CD4-positive, alpha-beta T cell treated with Interleukin-12 subunit alpha and Interleukin-12 subunit beta, for 1 hour (primary cell): Measurements from ENCODE around the gene ESR1.
"Not testable (repeated sequence)": the region's sequence is repeated elsewhere in the genome, so short reads cannot be mapped to it uniquely, and the experiment has no call there.

Source experiments
- DNase-seq: peaks from one replicate; pipeline ENCODE4 v3.0.0-alpha.2; 2020

The ESR1 gene

DNA sequence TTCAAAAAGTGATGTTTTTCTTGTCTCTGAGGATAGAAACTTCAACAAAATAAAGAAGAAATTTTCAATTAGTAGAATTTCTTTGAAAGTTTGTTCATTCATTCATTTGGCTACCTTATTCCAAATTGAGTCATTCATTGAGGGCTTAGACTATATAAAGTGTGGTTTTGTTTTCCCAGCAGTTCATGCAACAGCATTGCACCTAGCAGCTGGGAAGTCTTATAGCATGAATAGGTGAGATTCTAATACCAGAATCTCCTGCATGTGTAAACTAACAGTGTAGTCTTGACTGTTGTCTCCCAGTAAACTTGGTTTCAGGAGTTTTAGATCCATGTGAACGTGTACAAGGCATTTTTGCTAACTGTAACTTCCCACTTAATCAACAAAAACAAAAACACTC lies 7.1 kb downstream of the ESR1 start:
- DNase-seq, result no peak

DNA sequence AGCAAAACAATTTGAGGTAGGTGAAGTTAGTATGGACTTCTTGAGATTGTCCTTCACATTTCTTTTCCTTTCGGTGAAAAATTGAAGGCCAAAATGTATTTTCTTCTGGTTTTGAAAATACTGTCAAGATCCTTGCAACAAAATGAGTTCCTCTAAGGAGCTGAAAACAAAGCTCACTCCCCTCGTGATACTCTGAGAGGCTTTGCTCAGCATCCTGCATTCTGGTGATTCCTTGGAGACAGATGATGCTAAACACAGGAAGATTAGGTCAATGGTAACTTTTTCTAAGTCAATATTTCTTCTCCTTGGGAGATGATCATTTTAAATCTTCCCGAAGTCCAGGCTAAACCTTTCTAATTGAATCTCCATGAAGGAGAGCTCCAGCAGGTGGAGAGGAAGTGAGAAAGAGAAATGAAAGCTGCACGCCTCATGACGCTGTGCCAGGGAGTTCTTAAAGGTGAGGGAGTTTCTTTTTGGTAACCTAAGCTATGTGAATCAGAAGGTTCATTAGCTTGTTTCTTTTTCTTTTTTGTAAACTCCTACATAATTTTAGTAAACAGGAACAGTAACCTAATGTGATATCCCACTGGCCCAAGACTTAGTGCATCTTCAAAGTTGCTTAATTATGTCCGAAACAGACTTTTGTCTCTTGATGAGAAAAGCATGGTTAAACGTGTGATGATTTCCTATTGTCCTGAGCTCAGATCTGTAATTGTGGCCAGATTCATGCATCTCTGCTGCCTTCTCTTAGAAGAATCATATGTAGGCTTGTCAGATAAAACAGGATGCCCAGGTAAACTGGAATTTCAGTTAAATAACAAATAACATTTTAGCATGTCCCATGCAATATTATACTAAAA lies 15.0 kb downstream of the ESR1 start:
- no peak for DNase-seq

DNA sequence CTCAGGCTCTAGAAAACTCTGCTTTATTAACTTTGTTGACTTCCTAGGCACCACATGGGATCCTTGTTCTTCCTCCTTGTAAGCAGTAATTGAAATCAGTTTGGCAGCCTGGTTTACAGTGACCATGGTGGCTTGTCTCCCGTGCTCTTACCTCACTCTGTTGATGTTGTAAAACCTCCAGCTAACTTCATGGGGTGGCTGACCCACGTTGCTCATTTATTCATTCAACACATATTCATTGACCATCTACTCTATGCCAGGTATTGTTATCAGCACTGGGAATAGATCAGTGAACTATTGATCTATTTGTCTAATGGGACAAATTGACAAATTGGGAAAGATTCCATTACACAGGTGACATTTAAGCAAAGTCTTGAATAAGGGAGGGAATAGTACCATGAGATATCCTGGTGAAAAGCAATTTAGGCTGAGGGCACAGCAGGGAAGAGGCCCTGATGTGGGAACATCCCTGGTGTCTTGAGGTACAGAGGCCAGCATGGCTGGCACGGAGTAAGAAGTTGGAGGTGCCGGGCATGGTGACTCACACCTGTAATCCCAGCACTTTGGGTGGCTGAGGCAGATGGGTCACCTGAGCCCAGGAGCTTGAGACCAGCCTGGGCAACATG lies 19.1 kb downstream of the ESR1 start:
- DNase-seq, result no peak

DNA sequence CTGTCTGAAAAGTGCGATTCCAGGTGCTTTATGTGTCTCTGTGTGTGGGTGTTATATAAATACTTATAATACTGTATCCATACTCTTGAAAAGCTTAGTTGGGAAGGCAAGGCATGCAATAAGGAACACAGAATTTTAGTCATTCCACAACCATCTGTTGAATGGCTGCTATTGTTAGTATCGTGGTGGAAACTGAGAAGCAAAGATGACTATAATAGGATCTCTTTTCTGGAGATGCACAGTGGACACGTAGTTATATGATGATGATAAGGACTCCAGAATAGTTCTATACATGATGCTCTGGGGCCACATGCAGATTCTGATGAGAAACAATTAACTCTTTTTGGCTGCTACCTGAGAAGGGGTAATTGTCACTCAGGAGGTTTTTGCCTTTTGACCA lies 25.2 kb downstream of the ESR1 start:
- no peak for DNase-seq

DNA sequence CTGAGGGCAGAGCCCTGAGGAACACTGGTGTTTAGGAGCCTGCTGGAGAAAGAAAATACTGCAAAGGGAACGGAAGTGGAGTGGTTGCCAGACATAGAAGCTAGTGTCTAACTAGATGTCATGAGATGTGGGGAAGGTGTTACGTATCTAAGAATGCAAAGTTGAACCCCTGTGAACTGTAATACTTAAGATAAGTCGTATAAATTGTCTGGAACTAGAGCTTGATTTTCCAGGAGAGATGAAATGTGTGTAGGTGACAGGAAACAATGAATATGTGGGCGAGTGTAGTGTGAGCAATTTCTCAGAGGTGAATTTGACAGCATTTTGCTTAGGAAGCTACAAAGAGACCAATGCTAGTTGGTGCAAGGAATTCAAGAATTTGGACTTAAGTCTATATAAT lies 27.9 kb downstream of the ESR1 start:
- no peak for DNase-seq

DNA sequence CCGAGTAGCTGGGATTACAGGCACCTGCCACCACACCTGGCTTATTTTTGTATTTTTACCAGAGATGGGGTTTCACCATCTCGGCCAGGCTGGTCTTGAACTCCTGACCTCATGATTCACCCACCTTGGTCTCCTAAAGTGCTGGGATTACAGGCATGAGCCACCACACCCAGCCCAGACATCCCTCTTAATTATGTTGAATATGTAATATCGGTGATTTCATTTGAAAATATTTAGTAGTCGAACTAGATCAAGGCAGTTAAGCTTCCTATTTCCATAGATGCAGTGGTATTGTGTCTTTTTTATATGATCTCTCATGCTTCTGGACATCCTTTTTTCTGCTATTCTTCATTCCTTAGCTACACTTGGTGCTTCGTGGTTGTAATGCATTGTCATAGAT lies 29.7 kb downstream of the ESR1 start:
- no peak for DNase-seq

DNA sequence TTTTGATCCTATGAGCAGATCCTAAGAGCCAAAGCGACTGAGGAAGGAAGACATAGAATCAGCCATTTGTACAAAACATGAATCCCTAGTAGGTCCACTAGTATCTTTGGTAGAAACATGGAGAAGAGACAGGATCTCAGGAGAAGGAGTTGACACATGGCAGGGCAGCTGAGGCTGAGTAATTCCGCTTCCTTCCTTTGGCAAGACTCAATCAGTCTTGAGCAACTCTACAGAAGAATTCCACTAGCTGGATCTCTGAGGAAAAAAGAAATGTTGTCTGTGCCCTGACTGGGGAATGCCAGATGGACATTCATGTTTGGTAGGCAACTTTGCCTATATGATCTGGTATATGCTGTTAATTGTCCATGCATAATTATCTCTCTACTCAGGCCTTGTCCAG lies 35.3 kb downstream of the ESR1 start:
- DNase-seq, result no peak

DNA sequence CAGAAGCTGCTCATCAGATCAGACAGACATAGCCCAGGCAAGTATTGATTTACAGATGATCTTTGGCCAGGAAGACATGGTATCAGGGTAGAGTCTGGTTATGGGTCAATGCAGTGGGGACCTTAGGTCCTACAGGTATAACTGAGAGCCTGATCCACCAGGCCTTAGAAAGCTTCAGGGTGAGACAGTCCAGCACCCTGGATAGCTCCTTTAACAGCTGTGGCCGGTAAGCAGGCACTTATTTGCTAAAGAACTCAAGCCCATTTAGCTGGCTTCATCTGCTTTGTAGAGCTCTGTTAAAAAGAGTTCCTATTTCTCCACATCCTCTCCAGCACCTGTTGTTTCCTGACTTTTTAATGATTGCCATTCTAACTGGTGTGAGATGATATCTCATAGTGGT lies 39.6 kb downstream of the ESR1 start:
- DNase-seq, result no peak

DNA sequence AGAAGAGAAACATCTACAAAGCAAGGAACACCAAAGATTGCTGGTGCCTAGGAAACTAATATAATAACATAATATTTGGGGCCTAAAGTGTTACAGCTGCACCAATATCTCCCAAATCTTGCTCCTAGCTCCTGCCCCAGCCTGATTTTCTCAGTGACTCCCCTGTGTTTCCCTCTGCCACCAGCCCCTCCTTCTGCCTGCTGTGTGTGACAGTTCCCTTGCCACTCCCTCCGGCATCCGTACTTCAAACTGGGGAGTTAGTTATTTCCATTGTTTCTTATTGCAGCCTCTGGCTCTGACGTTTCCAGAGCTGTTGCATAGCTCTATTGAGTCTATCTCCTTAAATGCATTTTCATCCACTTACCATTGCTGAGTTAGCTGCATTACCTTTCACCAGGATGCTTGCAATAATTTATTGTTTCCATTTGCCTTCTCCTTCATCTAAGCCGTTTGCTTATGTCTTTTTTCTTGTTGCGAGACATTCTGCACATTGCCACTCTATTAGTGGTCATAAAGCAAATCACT lies 43.1 kb downstream of the ESR1 start:
- no peak for DNase-seq

DNA sequence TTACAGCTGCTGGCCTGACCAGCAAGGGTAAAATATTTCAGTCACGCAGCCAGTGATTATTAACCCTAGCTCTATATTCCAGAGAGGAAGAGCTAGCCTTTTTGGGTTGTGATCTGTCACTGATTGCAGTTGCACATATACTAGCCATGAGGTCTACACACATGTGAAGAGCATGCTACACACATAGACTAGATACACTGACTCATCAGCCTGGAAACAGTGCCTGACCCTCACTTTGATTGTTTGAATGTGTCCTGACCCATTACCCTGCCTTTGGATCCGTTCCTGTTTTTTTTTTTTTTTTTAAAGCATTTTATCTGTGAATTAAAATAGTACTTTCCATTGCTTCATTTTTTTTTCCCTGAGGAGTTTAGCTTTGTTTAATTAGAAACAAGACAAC lies 50.8 kb downstream of the ESR1 start:
- no peak for DNase-seq

DNA sequence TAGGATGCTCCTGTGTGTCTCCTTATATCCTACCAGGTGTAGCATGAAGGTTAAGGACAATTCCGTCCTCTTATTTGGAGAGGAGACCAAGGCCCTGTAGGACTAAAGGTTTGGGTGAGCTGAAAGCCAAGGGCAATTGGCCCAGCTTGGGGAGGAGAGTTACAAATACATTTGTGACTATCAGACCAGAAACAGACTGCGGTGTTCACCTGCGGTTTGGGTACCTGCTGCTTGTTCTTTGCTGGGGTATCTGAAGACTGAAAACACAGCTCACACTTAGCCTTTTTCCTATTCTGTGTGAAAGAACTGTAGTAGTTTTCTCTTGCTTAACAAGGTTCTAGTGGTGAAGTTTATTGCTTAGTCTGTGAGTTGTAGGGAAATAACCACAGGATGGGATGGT lies 55.0 kb downstream of the ESR1 start:
- DNase-seq, result no peak

DNA sequence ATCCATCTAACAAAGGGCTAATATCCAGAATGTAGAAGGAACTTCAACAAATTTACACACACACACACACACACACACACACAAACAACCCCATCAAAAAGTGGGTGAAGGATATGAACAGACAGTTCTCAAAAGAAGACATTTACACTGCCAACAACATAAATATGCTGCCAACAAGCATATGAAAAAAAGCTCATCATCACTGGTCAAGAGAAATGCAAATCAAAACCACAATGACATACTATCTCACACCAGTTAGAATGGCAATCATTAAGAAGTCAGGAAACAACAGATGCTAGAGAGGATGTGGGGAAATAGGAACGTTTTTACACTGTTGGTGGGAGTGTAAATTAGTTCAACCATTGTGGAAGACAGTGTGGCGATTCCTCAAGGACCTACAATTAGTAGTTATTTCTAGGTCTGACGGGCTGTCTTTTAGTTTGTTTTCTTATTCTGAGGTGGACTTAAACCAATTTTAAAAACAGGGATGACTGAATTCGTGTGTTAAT lies 59.9 kb downstream of the ESR1 start:
- DNase-seq, result not testable (repeated sequence)

DNA sequence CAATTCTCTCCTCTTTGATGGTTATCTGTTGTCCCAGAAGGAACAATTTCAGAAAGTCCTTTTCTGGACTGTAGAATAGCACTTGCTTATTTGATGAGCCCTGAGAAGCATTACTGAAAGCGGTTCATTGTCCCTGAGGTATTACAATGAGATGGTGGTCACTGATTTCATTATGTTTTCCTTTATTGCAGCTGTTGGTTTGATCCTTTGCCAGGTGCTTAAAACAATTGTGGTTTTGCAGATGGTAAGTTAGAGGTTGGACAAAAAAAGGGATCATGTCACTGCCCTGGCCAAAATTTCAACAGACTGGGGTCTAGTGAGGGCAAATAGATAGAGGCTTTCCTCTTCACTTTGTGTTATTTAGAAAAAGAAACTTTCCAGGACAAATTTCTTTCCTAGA lies 61.9 kb downstream of the ESR1 start:
- no peak for DNase-seq

DNA sequence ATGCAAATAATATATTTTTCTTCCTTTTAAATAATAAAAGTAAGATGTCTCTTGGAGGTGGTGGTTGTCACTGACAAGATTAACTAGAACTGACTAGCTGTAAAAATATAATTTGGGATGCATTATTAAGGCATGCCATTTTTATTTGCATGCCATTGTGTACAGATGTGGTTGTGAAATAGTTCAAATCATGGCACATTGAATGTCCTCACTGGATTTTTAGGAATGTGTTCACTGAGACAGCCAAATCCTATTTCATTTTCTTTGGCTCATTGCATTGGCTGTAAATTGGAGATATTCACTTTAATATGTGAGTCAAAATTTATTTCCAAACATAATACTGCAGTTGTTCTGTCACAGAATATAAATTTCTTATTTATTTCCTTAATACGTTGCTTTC lies 62.3 kb downstream of the ESR1 start:
- DNase-seq, result no peak

DNA sequence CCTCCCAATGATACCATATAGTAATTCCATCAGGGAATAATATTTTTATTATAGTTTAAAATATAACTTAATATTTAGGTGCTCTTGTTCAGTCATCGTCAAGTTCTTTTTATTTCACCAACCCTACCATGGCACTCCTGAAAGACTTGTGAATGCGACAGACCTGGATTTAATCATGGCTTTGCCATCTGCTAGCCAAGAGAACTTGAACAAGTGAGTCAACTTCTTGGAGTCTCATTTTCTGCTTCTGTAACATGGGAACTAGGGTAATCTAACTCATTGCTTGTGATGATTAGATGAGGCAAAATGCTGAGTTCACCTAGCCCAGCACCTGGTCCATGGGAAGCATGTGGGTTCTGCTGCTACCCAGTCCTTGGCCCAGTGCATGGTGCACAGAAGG lies 62.9 kb downstream of the ESR1 start:
- DNase-seq, result no peak

DNA sequence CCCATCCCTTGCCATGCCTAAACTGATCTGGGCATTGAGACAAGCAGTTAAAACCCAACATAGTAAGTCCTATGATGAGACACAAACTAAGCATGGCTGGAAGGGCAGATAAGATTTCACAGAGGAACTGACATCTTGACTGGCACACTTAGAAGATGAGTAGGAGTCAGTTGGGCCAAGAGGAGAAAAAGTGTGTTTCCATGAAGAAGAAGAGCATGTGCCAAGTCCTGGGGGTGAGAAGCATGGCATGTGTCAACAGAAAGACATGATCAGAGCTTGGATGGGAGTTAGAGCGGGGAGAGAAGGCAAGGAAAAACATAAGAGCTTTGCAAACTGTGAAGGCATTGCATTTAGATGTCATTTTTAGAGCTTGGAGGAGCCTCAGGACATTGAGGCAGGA lies 68.0 kb downstream of the ESR1 start:
- no peak for DNase-seq

DNA sequence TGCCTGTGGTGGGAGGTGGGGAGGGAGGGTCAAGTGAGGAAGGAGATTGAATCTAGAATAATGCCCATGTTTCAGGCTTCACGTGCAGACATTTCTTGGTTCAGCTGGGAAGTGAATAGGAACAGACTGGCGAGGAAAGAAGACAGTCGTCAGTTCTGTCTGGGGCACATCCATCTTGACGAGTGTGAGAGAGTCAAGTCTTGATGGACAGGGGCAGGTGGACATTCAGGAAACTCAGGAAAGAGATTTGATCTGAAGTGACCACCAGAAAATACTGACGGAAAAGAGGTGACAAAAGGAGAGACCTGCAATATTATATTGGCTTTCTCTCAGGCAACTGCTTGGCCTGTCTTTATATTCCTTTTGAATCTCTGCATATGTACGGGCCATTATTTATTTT lies 68.6 kb downstream of the ESR1 start:
- no peak for DNase-seq

DNA sequence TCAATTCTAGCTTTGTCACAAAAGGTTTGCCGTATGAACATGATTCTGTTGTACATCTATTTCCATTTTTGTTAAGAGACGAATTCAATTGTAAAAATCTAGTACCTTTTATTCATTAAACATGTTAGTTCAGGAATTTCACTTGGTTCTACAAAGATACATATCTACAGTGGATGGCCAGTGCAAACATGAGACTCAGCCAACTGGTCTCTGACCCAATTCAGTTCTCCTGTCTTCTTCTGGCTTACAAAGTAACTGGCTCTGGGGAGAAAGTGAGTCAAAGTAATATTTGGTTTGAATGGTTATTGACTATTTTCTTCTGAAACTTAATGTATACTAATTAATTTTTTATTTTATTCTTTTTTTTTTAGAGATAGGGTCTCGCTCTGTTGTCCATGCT lies 70.0 kb downstream of the ESR1 start:
- no peak for DNase-seq

DNA sequence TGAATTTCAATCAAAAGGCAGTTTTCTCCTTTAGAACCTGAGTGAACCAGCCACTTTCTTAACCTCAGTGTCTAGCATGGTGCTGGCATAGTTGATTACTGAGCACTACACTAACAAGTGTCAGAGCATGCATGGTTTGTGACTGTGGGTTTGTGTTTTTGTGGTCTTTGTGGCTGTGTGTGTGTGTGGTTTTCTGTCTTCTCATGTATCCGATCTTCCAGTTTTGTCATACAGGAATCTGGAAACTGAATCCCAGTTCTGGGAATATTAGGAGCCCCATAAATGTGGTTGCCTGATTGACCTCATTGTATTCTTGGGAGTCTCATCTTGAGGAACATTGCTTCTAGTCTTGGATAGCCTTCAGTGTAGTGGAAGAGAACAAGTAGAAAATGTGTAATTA lies 73.7 kb downstream of the ESR1 start:
- DNase-seq, result no peak

DNA sequence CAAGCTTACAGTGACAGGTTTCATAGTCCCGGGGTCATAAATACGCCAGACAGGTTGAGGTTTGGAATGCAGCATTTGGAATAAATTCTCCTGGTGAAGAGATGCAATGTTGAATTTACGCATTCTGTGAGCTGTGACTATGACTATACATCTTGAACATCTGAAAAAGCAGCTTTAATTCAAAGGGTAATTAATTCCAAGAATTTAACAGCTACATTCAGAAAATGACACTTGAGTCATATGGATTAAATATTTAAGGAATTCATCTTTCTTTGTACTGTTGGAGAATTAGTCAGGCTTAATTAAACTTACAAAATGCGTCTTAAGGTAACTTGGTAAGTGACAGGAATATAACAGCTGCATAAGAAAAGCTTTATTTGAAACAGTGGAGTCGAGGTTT lies 74.7 kb downstream of the ESR1 start:
- no peak for DNase-seq

DNA sequence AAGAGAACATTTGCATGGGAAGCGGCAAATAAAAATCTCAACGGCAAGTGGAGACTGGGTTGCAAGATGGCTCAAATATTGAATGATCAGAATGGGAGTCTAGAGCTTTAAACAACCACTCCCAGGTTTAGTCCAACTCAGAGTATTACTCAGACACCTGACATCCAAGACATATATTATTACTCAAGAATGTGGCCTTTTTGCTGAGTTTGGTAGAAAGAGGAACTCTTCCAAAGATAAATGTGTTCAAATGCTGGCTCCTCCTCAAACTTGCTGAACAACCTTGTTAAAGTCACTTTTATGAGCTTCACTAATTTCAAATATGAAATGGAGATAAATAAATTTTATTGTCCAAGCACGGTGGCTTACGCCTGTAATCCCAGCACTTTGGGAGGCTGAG lies 77.8 kb downstream of the ESR1 start:
- DNase-seq, result no peak

DNA sequence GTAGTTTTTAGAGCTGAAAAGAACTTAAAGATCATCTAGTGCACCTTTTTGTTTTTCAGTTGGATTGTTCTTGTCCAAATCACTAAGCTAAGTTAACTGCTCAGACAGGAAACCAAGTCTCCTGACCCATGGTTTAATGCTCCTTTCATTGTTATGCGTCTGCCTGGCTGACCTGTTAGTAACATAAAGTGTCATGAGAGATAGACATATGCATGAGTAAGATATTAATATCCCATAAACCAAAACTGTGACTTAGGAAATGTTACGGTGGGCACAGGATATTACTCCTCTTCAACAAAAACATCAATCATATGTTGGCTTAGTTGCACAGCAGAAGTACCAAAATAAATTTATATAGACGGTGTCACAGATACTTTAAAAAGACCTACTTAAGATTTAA lies 84.0 kb downstream of the ESR1 start:
- DNase-seq, result no peak

DNA sequence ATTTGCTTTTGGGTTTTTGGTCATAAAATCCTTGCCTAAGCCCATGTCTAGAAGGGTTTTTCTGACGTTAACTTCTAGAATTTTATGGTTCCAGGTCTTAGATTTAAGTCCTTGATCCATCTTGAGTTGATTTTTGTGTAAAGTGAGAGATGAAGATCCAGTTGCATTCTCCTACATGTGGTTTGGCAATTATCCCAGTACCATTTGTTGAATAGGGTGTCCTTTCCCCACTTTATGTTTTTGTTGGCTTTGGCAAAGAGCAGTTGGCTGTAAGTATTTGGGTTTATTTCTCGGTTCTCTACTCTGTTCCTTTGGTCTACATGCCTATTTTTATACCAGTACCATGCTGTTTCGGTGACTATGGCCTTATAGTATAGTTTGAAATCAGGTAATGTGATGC lies 86.9 kb downstream of the ESR1 start:
- DNase-seq, result not testable (repeated sequence)

DNA sequence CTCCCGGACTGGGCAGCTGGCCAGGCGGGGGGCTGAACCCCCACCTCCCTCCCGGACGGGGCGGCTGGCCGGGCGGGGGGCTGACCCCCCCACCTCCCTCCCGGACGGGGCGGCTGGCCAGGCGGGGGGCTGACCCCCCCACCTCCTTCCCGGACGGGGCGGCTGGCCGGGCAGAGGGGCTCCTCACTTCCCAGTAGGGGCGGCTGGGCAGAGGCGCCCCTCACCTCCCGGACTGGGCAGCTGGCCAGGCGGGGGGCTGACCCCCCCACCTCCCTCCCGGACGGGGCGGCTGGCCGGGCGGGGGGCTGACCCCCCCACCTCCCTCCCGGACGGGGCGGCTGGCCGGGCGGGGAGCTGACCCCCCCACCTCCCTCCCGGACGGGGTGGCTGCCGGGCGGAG lies 91.7 kb downstream of the ESR1 start:
- not testable (repeated sequence) for DNase-seq
